HEK293 (cell line): ENCODE results near the gene IST1.

Source experiments
- CTCF ChIA-PET: fragments of 350-600 bp; formaldehyde crosslinking; extraction: SDS; loops from one replicate; lab custom pipeline; 2021; ENCODE audit warnings: antibody characterized with exemption; lab: Yijun Ruan, JAX
- POLR2A ChIA-PET: fragments of 300-600 bp; formaldehyde crosslinking; extraction: SDS; loops from one replicate; lab custom pipeline; 2020; ENCODE audit warnings: antibody characterized with exemption, inconsistent platforms; lab: Yijun Ruan, JAX
- H3K27ac ChIP-seq: fragments of 200-500 bp; sonication (Bioruptor generic); 2 replicates; pipeline ENCODE4 v1.5.1; 2014; ENCODE audit warnings: low read depth, low read length, control low read depth, inconsistent platforms; ENCODE audit errors: extremely low read depth
- H3K36me3 ChIP-seq, 2 experiments: fragments of 200-500 bp in 1 of 2; sonication (Bioruptor generic) in 1 of 2; 1 replicate in 1 of 2; 2 replicates in 1 of 2; pipeline ENCODE4 v1.5.1; 2014 to 2017; ENCODE audit warnings: inconsistent platforms in 2 of 2, low read length in 2 of 2; ENCODE audit not compliant: control insufficient read depth in 2 of 2, insufficient read depth in 1 of 2
- H3K4me1 ChIP-seq: fragments of 200-500 bp; sonication (Bioruptor generic); 2 replicates; pipeline ENCODE4 v1.5.1; 2014; ENCODE audit warnings: mild to moderate bottlenecking, low read length, inconsistent platforms; ENCODE audit not compliant: control insufficient read depth, insufficient read depth
- H3K4me3 ChIP-seq: 2 replicates; pipeline ENCODE4 v1.5.1; 2011; ENCODE audit warnings: low read depth, mild to moderate bottlenecking, control low read depth, low read length, moderate library complexity
- H3K9me3 ChIP-seq: fragments of 200-500 bp; sonication (Bioruptor generic); 2 replicates; pipeline ENCODE4 v1.5.1; 2014; ENCODE audit warnings: low read depth, low read length, inconsistent platforms; ENCODE audit not compliant: control insufficient read depth, insufficient read depth
- ELK4 ChIP-seq: IDR thresholded peaks from 2 replicates; pipeline ENCODE4 v1.6.1; 2011; ENCODE audit warnings: mild to moderate bottlenecking, low read depth, low read length, borderline replicate concordance
- GFI1B ChIP-seq: fragments of 450-650 bp; formaldehyde crosslinking; IDR thresholded peaks from 2 replicates; pipeline ENCODE4 v1.5.1; 2016; ENCODE audit warnings: missing biosample characterization, missing genetic modification characterization
- PRDM2 ChIP-seq: fragments of 450-650 bp; formaldehyde crosslinking; IDR thresholded peaks from 2 replicates; pipeline ENCODE4 v1.5.1; 2016; ENCODE audit warnings: missing biosample characterization, missing genetic modification characterization, borderline replicate concordance
- SETDB1 ChIP-seq: IDR thresholded peaks from one replicate; pipeline ENCODE4 v1.6.1; 2017; ENCODE audit warnings: mild to moderate bottlenecking, low read length, moderate library complexity, mixed read lengths; ENCODE audit not compliant: insufficient read length
- TCF7L2 ChIP-seq: IDR thresholded peaks from 2 replicates; pipeline ENCODE4 v1.6.1; 2011; ENCODE audit warnings: low read depth, mild to moderate bottlenecking, inconsistent platforms, low read length, moderate library complexity, borderline replicate concordance
- YY1 ChIP-seq: fragments of 450-650 bp; formaldehyde crosslinking; IDR thresholded peaks from 2 replicates; pipeline ENCODE4 v1.5.1; 2018; ENCODE audit warnings: missing biosample characterization, missing genetic modification characterization
- ZNF174 ChIP-seq: fragments of 450-650 bp; formaldehyde crosslinking; IDR thresholded peaks from 2 replicates; pipeline ENCODE4 v1.5.0; 2017; ENCODE audit warnings: missing biosample characterization, mild to moderate bottlenecking, missing genetic modification characterization
- ZNF18 ChIP-seq: fragments of 450-650 bp; formaldehyde crosslinking; IDR thresholded peaks from 2 replicates; pipeline ENCODE4 v1.5.1; 2016; ENCODE audit warnings: missing biosample characterization, missing genetic modification characterization
- ZNF19 ChIP-seq: fragments of 450-650 bp; formaldehyde crosslinking; IDR thresholded peaks from 2 replicates; pipeline ENCODE4; 2016; ENCODE audit warnings: missing biosample characterization, missing genetic modification characterization, low read depth
- ZNF302 ChIP-seq: fragments of 450-650 bp; formaldehyde crosslinking; IDR thresholded peaks from 2 replicates; pipeline ENCODE4 v1.5.1; 2016; ENCODE audit warnings: missing biosample characterization, missing genetic modification characterization, low read depth
- ZNF311 ChIP-seq: fragments of 450-650 bp; formaldehyde crosslinking; IDR thresholded peaks from 2 replicates; pipeline ENCODE4 v1.5.1; 2017; ENCODE audit warnings: missing biosample characterization, missing genetic modification characterization, borderline replicate concordance
- ZNF335 ChIP-seq: fragments of 450-650 bp; formaldehyde crosslinking; conservative IDR thresholded peaks from 2 replicates; pipeline ENCODE4 v1.5.1; 2016; ENCODE audit warnings: missing biosample characterization, missing genetic modification characterization
- ZNF350 ChIP-seq: fragments of 450-650 bp; formaldehyde crosslinking; IDR thresholded peaks from 2 replicates; pipeline ENCODE4 v1.5.0; 2017; ENCODE audit warnings: missing biosample characterization, mild to moderate bottlenecking, missing genetic modification characterization
- ZNF362 ChIP-seq: fragments of 450-650 bp; formaldehyde crosslinking; IDR thresholded peaks from 2 replicates; pipeline ENCODE4 v1.5.1; 2016; ENCODE audit warnings: missing biosample characterization, missing genetic modification characterization
- ZNF416 ChIP-seq: fragments of 450-650 bp; formaldehyde crosslinking; IDR thresholded peaks from 2 replicates; pipeline ENCODE4 v1.5.1; 2016; ENCODE audit warnings: missing biosample characterization, missing genetic modification characterization
- ZNF548 ChIP-seq: fragments of 450-650 bp; formaldehyde crosslinking; IDR thresholded peaks from 2 replicates; pipeline ENCODE4 v1.5.1; 2016; ENCODE audit warnings: missing biosample characterization, missing genetic modification characterization
- ZNF561 ChIP-seq: fragments of 450-650 bp; IDR thresholded peaks from 2 replicates; pipeline ENCODE4 v1.5.1; 2018; ENCODE audit warnings: missing biosample characterization, missing genetic modification characterization, borderline replicate concordance
- ZNF571 ChIP-seq: fragments of 450-650 bp; formaldehyde crosslinking; IDR thresholded peaks from 2 replicates; pipeline ENCODE4 v1.5.0; 2017; ENCODE audit warnings: missing biosample characterization, missing genetic modification characterization
- ZNF629 ChIP-seq: fragments of 450-650 bp; formaldehyde crosslinking; IDR thresholded peaks from 2 replicates; pipeline ENCODE4 v1.5.1; 2017; ENCODE audit warnings: missing biosample characterization, missing genetic modification characterization
- ZNF692 ChIP-seq: fragments of 450-650 bp; formaldehyde crosslinking; IDR thresholded peaks from 2 replicates; pipeline ENCODE4 v1.5.1; 2016; ENCODE audit warnings: missing biosample characterization, missing genetic modification characterization
- ZNF785 ChIP-seq: fragments of 450-650 bp; formaldehyde crosslinking; IDR thresholded peaks from 2 replicates; pipeline ENCODE4 v1.5.1; 2016; ENCODE audit warnings: missing biosample characterization, missing genetic modification characterization

Gene IST1

GRCh38 chr16:71912534-71913275 is 17.4 kb downstream of the IST1 start:
- peaks cover 7 to 33% of the 10 kb centered on the region in 2 experiments; a peak in 2 of 3 replicates for H3K36me3 ChIP-seq
- H3K9me3 ChIP-seq, result no peaks in the 10 kb centered on the region
- ChIA-PET POLR2A (no interaction called here), CTCF (interaction anchor here (0.6 to 1.7 kb wide), 4 partner anchors 13 to 49 kb away, joined by 4 to 7 read pairs (median 5); no protein-coding TSS in a partner anchor)
- H3K4me3 ChIP-seq, result no peak overlapping the region
- H3K4me1 ChIP-seq, result no peaks in the 10 kb centered on the region
- TF ChIP-seq ZNF311 (tag by site-specific recombination) (no peak), ZNF561 (no peak), TCF7L2 (no peak), ZNF692 (tag by site-specific recombination) (no peak), YY1 (no peak), ZNF302 (tag by site-specific recombination) (no peak), ZNF335 (tag by site-specific recombination) (no peak), PRDM2 (tag by site-specific recombination) (no peak), SETDB1 (no peak), ZNF629 (tag by site-specific recombination) (no peak), ZNF416 (tag by site-specific recombination) (no peak), ZNF785 (tag by site-specific recombination) (no peak), ZNF548 (tag by site-specific recombination) (no peak), GFI1B (no peak), ZNF350 (no peak), ZNF571 (tag by site-specific recombination) (no peak), ZNF18 (tag by site-specific recombination) (no peak)
- TF ChIP-seq, all 188 proteins: peak for 0
- no peak overlapping the region for H3K27ac ChIP-seq

GRCh38 chr16:71914802-71915201 is 19.5 kb downstream of the IST1 start:
- Histone ChIP-seq H3K4me1 (no peaks in the 10 kb centered on the region), H3K27ac (no peak overlapping the region), H3K4me3 (no peak overlapping the region), H3K9me3 (no peaks in the 10 kb centered on the region), H3K36me3 (peaks cover 11 to 54% of the 10 kb centered on the region in 2 experiments; a peak in 2 of 3 replicates)
- CTCF ChIA-PET, result no interaction called here
- TF ChIP-seq ZNF362 (tag by site-specific recombination), result no peak
- no peak for TF ChIP-seq ZNF19
- no peak for TF ChIP-seq ELK4
- no peak for TF ChIP-seq ZNF174 (tag by site-specific recombination)
- POLR2A ChIA-PET, result no interaction called here
